ENCODE data around the gene PDE8B. TPM values are rescaled to one million over a fixed set of nuclear protein-coding genes. Genes with fewer than 3 reads are reported as not detected.

The PDE8B gene
- total and polyA plus RNA-seq, 2 donors (not counting 1 experiment from before 2014, with no cell fraction given), result 0.07 TPM; not detected in 1

DNA sequence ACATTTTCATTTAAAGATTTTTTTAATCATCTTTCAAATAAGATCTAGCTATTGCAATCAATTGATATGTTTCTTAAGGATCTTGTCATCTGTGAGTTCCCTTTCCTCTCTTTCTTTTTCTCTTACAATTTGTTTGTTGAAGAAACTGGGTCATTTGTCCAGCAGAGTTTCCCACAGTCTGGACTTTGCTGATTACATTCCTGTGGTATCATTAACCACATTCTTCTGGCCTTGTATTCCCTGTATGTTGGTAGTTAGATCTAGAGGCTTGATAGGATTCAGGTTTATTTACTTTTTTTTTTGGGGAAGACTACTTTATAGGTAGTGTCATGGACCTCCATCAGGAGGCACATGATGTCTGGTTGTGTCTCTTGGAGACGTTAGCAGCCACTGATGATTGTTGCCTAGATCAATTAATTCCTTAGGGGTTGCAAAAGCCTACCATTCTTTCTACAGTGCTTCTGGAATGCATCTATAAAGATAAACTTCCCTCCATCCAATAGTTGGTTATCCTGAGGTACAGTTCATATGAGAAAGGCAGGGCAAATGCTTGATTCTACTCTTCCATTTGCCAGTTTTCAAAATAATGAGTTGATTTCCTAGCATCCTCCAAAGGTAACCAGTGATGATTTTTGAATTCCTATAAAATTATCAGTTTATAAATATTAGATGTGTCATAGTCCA, 14.3 kb downstream of the PDE8B start:
- no peaks in the 10 kb centered on the region for H3K36me3 ChIP-seq (replicated peaks in 1 of 2; ENCODE audit: control extremely low read depth in 1 of 2, control insufficient read depth in 1 of 2, extremely low read depth in 1 of 2, insufficient read depth in 2 of 2, low read length in 1 of 2)
- no peak overlapping the region for H3K4me3 ChIP-seq (ENCODE audit: control extremely low read depth in 1 of 5, extremely low read depth in 1 of 5, insufficient read depth in 1 of 5, low read depth in 2 of 5, low read length in 4 of 5)
- H2AFZ ChIP-seq (ENCODE audit: insufficient read depth, low read depth, low read length, poor library complexity, severe bottlenecking), result no peak overlapping the region
- no CpG with 5 or more reads among the region's 1 CpG for WGBS (ENCODE audit: insufficient coverage)
- no peaks in the 10 kb centered on the region for H3K4me1 ChIP-seq (ENCODE audit: control insufficient read depth in 2 of 2, insufficient read depth in 2 of 2, low read length in 2 of 2)
- CTCF ChIA-PET, result no interaction called here
- Mint-ChIP-seq H3K4me3 (no peak overlapping the region), H3K27me3 (peaks cover 22% of the 10 kb centered on the region), H3K27ac (no peak overlapping the region), H3K4me1 (no peaks in the 10 kb centered on the region), H3K9me3 (ENCODE audit: insufficient read depth) (peaks cover under 1% of the 10 kb centered on the region)
- intact Hi-C loops (cut with micrococcal nuclease), result no loop called here
- H4K20me1 ChIP-seq (ENCODE audit: control insufficient read depth, insufficient read depth, low read length, poor library complexity, severe bottlenecking), result no peaks in the 10 kb centered on the region
- H3K27me3 ChIP-seq (replicated peaks in 1 of 4; ENCODE audit: control extremely low read depth in 1 of 4, control insufficient read depth in 3 of 4, insufficient read depth in 4 of 4, low read length in 3 of 4), result peaks cover 0 to 8% (median 1%) of the 10 kb centered on the region in 4 experiments
- TF ChIP-seq, protein P1, sequence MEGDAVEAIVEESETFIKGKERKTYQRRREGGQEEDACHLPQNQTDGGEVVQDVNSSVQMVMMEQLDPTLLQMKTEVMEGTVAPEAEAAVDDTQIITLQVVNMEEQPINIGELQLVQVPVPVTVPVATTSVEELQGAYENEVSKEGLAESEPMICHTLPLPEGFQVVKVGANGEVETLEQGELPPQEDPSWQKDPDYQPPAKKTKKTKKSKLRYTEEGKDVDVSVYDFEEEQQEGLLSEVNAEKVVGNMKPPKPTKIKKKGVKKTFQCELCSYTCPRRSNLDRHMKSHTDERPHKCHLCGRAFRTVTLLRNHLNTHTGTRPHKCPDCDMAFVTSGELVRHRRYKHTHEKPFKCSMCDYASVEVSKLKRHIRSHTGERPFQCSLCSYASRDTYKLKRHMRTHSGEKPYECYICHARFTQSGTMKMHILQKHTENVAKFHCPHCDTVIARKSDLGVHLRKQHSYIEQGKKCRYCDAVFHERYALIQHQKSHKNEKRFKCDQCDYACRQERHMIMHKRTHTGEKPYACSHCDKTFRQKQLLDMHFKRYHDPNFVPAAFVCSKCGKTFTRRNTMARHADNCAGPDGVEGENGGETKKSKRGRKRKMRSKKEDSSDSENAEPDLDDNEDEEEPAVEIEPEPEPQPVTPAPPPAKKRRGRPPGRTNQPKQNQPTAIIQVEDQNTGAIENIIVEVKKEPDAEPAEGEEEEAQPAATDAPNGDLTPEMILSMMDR (IDR thresholded peaks at IDR 0.05), result no peak
- TF ChIP-seq EZH2 (IDR thresholded peaks at IDR 0.05; ENCODE audit: borderline replicate concordance, insufficient read depth, low read depth, low read length, poor library complexity, severe bottlenecking), result no peak
- POLR2A ChIA-PET, result no interaction called here
- H3K27ac ChIP-seq (ENCODE audit: low read length in 2 of 2), result no peak overlapping the region
- no peak overlapping the region for H3K4me2 ChIP-seq (replicated peaks; ENCODE audit: low read depth, low read length, poor library complexity, severe bottlenecking)
- DNase-seq, result no peak
- H3K79me2 ChIP-seq (ENCODE audit: control insufficient read depth, insufficient read depth, low read length), result no peaks in the 10 kb centered on the region
- peaks cover 0 to 2% (median 0%) of the 10 kb centered on the region in 3 donors for H3K9me3 ChIP-seq (ENCODE audit: control extremely low read depth in 1 of 3, control insufficient read depth in 2 of 3, insufficient read depth in 1 of 3, low read length in 2 of 3)
- no peak overlapping the region for H3K9ac ChIP-seq (ENCODE audit: low read length)
- ATAC-seq (ENCODE audit: low read depth), result no peak

DNA sequence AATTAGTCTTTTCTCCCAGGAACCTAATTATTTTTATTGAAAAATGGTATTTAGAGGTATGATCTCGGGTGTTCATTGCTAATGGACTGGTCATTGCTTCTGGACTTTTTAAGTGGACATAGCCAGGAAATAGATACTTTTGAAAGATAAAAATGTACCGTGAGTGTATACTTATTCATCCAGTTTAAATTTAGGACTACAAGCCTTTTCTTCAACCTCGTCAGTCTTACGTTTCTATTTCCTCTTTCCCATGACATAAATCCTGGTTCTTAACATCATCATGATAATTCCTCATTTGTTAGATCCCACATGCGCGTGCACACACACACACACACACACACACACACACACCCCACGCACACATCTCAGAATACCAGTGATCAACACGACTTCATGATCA, 15.1 kb downstream of the PDE8B start:
- DNase-seq, result no peak
- no peak overlapping the region for H2AFZ ChIP-seq (ENCODE audit: insufficient read depth, low read depth, low read length, poor library complexity, severe bottlenecking)
- H3K27ac Mint-ChIP-seq, result no peak overlapping the region
- H3K27me3 Mint-ChIP-seq, result peaks cover 20% of the 10 kb centered on the region
- CTCF ChIA-PET, result no interaction called here
- H3K79me2 ChIP-seq (ENCODE audit: control insufficient read depth, insufficient read depth, low read length), result no peaks in the 10 kb centered on the region
- no peak overlapping the region for H3K4me2 ChIP-seq (replicated peaks; ENCODE audit: low read depth, low read length, poor library complexity, severe bottlenecking)
- peaks cover 3% of the 10 kb centered on the region for H3K9me3 Mint-ChIP-seq (ENCODE audit: insufficient read depth)
- H3K9me3 ChIP-seq (ENCODE audit: control extremely low read depth in 1 of 3, control insufficient read depth in 2 of 3, insufficient read depth in 1 of 3, low read length in 2 of 3), result peaks cover 0 to 4% (median 3%) of the 10 kb centered on the region in 3 donors
- no peak overlapping the region for H3K9ac ChIP-seq (ENCODE audit: low read length)
- no peaks in the 10 kb centered on the region for H3K4me1 Mint-ChIP-seq
- no peak overlapping the region for H3K4me3 ChIP-seq (ENCODE audit: control extremely low read depth in 1 of 5, extremely low read depth in 1 of 5, insufficient read depth in 1 of 5, low read depth in 2 of 5, low read length in 4 of 5)
- intact Hi-C loops (cut with micrococcal nuclease), result no loop called here
- ATAC-seq (ENCODE audit: low read depth), result no peak
- no peak overlapping the region for H3K27ac ChIP-seq (ENCODE audit: low read length in 2 of 2)
- H3K36me3 ChIP-seq (replicated peaks in 1 of 2; ENCODE audit: control extremely low read depth in 1 of 2, control insufficient read depth in 1 of 2, extremely low read depth in 1 of 2, insufficient read depth in 2 of 2, low read length in 1 of 2), result no peaks in the 10 kb centered on the region
- H3K4me3 Mint-ChIP-seq, result no peak overlapping the region
- POLR2A ChIA-PET, result no interaction called here
- peaks cover 0 to 8% (median 1%) of the 10 kb centered on the region in 4 experiments for H3K27me3 ChIP-seq (replicated peaks in 1 of 4; ENCODE audit: control extremely low read depth in 1 of 4, control insufficient read depth in 3 of 4, insufficient read depth in 4 of 4, low read length in 3 of 4)
- H3K4me1 ChIP-seq (ENCODE audit: control insufficient read depth in 2 of 2, insufficient read depth in 2 of 2, low read length in 2 of 2), result no peaks in the 10 kb centered on the region
- H4K20me1 ChIP-seq (ENCODE audit: control insufficient read depth, insufficient read depth, low read length, poor library complexity, severe bottlenecking), result no peaks in the 10 kb centered on the region
- 71% methylated on average over 2 of the region's 8 CpGs for WGBS (ENCODE audit: insufficient coverage)
- TF ChIP-seq, protein P1 (IDR thresholded peaks at IDR 0.05), result no peak
- TF ChIP-seq EZH2 (IDR thresholded peaks at IDR 0.05; ENCODE audit: borderline replicate concordance, insufficient read depth, low read depth, low read length, poor library complexity, severe bottlenecking), result no peak
